ENCODE measurements around the gene RARRES2.
"Not testable (repeated sequence)": the region's sequence is repeated elsewhere in the genome, so short reads cannot be mapped to it uniquely, and the experiment has no call there.

The RARRES2 gene

GRCh38 chr7:150322114-150322832, 19.2 kb downstream of the RARRES2 start:
- in situ Hi-C loops (cut with MboI; ENCODE audit: low sequenced_read_pairs) = no loop called here

- in situ Hi-C loops (cut with MboI; ENCODE audit: low sequenced_read_pairs) = no loop called here
These were observed 19.7 kb downstream of the RARRES2 start for GRCh38 chr7:150321788-150322113.

- in situ Hi-C loops (cut with MboI; ENCODE audit: low sequenced_read_pairs) = no loop called here
These were observed 23.5 kb downstream of the RARRES2 start for GRCh38 chr7:150317748-150318444.

DNA sequence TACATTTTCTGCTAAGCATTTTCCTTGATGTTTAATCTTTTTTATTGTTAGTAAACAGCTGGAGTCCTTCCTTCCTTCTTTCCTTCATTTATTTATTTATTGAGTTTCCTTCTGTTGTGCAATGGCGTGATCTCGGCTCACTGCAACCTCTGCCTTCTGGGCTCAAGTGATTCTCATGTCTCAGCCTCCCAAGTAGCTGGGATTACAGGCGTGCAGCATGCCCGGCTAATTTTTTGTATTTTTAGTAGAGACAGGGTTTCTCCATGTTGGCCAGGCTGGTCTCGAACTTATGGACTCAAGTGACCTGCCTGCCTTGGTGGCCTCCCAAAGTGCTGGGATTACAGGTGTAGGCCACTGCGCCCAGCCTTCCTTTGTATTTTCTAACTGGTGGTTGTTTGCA, 24.4 kb downstream of the RARRES2 start:
- in situ Hi-C loops (cut with MboI; ENCODE audit: low sequenced_read_pairs) = not testable (repeated sequence)

DNA sequence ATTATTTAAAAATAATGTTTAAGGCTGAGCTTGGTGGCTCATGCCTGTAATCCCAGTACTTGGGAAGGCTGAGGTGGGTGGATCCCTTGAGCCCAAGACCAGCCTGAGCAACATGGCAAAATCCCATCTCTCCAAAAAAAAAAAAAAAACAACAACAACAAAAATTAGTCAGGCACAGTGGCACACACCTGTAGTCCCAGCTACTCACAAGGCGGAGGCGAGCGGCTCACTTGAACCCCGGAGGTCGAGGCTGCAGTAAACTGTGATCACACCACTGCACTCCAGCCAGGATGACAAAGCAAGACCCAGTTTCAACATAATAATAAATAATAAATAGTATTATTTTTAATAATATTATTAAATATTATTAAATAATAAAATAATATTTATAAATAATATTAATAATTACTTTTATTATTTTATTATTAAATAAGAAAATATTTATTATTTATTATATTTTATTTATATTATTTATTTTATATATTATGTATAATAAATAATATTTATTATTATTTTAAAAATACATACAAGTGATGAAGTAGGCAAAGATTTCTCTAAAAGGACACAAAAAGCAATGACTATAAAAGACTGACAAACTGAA, 26.7 kb downstream of the RARRES2 start:
- in situ Hi-C loops (cut with MboI; ENCODE audit: low sequenced_read_pairs) = no loop called here

DNA sequence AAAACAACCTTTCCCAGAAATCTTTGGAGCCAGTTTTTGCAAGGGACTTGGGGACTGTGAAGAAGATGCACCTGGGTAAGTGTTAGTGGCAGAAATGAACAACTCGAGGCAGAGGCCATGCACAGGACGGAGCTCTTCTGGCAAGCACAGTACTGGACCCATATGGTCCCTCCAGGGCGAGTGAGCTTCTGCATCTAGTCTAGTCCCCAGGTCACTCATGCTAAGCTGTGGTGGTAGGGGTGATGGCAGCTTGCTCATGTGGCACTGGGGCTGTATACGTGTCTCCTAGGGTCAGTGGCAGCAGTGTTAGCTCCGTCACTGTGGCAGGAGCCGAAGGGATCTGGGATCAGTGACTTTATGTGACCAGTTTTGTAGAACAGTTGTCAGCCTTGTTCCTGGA, 27.6 kb downstream of the RARRES2 start:
- in situ Hi-C loops (cut with MboI; ENCODE audit: low sequenced_read_pairs) = no loop called here

- in situ Hi-C loops (cut with MboI; ENCODE audit: low sequenced_read_pairs) = no loop called here
These were observed 28.0 kb downstream of the RARRES2 start for GRCh38 chr7:150313367-150313809.

- in situ Hi-C loops (cut with MboI; ENCODE audit: low sequenced_read_pairs) = not testable (repeated sequence)
These were observed 28.6 kb downstream of the RARRES2 start for GRCh38 chr7:150312649-150313366.

DNA sequence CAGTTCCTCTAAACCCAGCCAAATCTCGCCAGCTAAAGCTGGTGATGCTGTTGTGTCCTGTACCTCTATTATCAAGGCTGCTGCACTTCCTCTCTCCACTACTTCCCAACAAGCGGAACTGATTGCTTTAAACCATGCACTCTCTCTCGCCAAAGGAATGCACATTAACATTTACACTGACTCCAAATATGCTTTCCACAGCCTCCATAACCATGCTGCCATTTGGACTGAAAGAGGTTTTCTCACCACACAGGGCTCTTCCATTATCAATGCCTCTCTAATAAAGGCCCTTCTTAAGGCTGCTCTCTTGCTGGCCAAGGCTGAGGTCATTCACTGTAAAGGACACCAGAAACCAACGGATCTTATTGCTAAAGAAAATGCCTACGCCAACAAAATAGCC, 29.7 kb downstream of the RARRES2 start:
- in situ Hi-C loops (cut with MboI; ENCODE audit: low sequenced_read_pairs) = no loop called here

GRCh38 chr7:150311146-150311545, 30.3 kb downstream of the RARRES2 start:
- in situ Hi-C loops (cut with MboI; ENCODE audit: low sequenced_read_pairs) = no loop called here

DNA sequence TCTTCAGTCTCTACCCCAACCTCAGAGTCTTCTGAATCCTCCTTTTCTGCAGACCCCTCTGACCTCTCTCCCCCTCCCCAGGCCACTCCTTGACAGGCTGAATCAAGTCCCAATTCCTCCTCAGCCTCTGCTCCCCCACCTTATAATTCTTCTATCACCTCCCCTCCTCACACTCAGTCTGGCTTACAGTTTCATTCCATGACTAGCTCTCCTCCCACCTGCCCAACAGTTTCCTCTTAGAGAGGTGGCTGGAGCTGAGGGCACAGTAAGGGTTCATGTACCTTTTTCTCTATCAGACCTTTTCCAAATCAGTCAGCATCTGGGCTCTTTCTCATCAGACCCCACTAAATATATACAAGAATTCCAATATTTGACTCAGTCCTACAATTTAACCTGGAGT, 32.9 kb downstream of the RARRES2 start:
- in situ Hi-C loops (cut with MboI; ENCODE audit: low sequenced_read_pairs) = no loop called here

GRCh38 chr7:150307904-150308303, 33.5 kb downstream of the RARRES2 start:
- in situ Hi-C loops (cut with MboI; ENCODE audit: low sequenced_read_pairs) = no loop called here

DNA sequence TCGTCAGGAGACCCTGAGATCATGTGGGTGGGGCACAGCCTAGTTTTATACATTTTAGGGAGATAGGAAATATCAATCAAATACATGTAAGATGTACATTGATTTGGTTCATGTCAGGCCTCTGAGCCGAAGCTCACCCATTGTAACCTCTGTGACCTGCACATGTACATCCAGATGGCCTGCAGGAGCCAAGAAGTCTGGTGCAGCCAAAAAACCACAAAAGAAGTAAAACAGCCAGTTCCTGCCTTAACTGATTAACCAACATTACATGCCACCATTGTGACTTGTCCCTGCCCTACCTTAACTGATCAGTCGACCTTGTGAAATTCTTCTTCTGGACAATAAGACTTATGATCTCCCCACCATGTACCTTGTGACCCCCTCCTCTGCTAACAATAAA, 34.3 kb downstream of the RARRES2 start:
- in situ Hi-C loops (cut with MboI; ENCODE audit: low sequenced_read_pairs) = no loop called here

- in situ Hi-C loops (cut with MboI; ENCODE audit: low sequenced_read_pairs) = not testable (repeated sequence)
These were observed 35.1 kb downstream of the RARRES2 start for GRCh38 chr7:150306377-150306776.

DNA sequence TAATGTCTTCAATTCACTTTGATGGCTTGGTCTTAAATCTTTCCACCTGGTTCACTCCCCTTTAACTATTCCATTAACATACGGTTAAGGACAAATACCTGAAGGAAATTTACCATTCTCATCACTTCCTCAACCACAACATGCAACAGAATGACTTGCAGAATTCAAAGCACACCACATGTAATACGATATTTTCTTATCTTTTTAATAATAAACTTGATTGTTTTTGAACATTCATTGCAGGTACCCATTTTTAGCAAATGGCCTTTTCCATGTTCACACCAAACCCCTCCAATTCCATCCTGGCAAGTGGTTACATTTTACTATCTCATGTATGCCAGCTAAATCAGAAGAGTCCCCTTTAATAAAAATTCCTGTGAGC, 35.5 kb downstream of the RARRES2 start:
- in situ Hi-C loops (cut with MboI; ENCODE audit: low sequenced_read_pairs) = not testable (repeated sequence)

- in situ Hi-C loops (cut with MboI; ENCODE audit: low sequenced_read_pairs) = not testable (repeated sequence)
These were observed 36.0 kb downstream of the RARRES2 start for GRCh38 chr7:150305259-150305902.

- in situ Hi-C loops (cut with MboI; ENCODE audit: low sequenced_read_pairs) = not testable (repeated sequence)
These were observed 36.8 kb downstream of the RARRES2 start for GRCh38 chr7:150304499-150305258.

DNA sequence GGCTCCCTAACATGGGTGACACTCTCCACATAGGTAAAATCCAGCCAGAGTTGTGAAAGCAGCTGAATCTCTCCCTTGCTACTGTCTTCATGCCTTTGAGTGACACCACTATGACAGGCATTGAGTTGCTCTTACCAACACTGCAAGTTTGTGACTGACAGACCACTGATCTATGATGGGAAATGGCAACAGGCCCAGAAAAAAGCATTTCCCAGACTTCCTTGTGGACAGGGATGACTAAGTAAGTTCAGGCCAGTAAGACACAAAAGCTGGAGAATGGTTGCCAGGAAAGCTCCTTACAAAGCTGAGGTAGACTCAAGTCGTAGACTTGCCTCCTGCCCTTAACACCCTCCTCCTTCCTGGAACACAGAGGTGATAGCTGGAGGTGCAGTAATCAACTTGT, 38.5 kb downstream of the RARRES2 start:
- in situ Hi-C loops (cut with MboI; ENCODE audit: low sequenced_read_pairs) = not testable (repeated sequence)

DNA sequence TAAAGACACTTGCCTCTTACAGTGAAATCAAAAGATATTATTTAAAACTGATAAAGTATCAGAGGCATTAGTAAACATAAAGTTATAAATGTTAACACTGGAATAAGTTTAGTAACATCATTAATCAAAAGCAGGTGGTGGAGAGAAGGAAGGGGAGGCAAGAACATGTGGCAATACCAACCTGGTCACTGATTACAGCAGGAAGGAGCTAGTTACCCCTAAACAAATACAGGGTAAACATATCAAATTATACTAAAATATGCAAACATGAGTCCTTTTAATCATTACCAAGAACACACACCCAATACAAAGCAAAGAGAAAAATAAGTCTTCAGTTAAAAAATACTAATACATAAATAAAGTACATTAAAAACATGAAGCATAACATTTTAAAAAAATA, 43.5 kb downstream of the RARRES2 start:
- in situ Hi-C loops (cut with MboI; ENCODE audit: low sequenced_read_pairs) = not testable (repeated sequence)

DNA sequence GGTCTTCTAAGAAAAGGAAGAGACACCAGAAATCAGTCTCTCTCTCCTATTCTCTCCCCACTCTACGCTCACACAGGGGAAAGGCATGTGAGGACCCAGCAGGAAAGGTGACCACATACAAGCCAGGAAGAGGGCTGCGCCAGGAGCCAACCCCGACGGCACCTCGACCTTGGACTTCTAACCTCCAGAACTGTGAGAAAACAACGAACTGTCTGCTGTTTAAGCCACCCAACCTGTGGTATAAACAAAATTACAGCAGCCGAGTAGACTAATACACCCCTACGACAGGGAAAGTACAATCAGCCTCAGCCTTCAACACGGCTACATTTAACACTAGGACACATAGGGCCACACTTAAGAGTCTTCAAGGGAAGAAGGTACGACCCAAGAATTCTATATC, 44.6 kb downstream of the RARRES2 start:
- in situ Hi-C loops (cut with MboI; ENCODE audit: low sequenced_read_pairs) = not testable (repeated sequence)

Measured in HL-60/S4 treated with retinoic acid at 250 ng/mL for 4 days and 3 days (cell line).